SK-N-MC (cell line): Measurements from ENCODE around the gene SLC1A7.

Experiments
- DNase-seq: peaks from one replicate; pipeline ENCODE4 v3.0.0-alpha.2; 2011; ENCODE audit warnings: low read depth, low spot score
- H3K27ac ChIP-seq: fragments of 200-600 bp; sonication (generic); 2 replicates; pipeline ENCODE4 v1.5.1; 2016; ENCODE audit warnings: mixed run types
- H3K36me3 ChIP-seq: fragments of 200-600 bp; sonication (generic); 2 replicates; pipeline ENCODE4 v1.6.1; 2017; ENCODE audit warnings: antibody characterized with exemption, low read length, mixed read lengths; ENCODE audit not compliant: insufficient read depth
- H3K4me3 ChIP-seq: fragments of 200-600 bp; sonication (generic); 2 replicates; pipeline ENCODE4 v1.5.1; 2016
- H3K9ac ChIP-seq: fragments of 200-600 bp; sonication (generic); 2 replicates; pipeline ENCODE4 v1.8.0; 2017; ENCODE audit warnings: mixed run types, mixed read lengths; ENCODE audit not compliant: insufficient read length
- H3K9me3 ChIP-seq: fragments of 200-600 bp; sonication (generic); 2 replicates; pipeline ENCODE4 v1.6.1; 2017; ENCODE audit warnings: low read depth, mild to moderate bottlenecking, antibody characterized with exemption, low read length, moderate library complexity, mixed read lengths
- EZH2 ChIP-seq: fragments of 200-600 bp; sonication (generic); IDR thresholded peaks from one replicate; pipeline ENCODE4 v1.6.1; 2017; ENCODE audit warnings: antibody characterized with exemption
- FOXP2 ChIP-seq: optimal IDR thresholded peaks from 2 replicates; pipeline ENCODE3; 2011; ENCODE audit warnings: mild to moderate bottlenecking, moderate library complexity; ENCODE audit not compliant: insufficient read depth; ENCODE audit errors: extremely low read length, control extremely low read depth
- POLR2AphosphoS5 ChIP-seq: IDR thresholded peaks from 2 replicates; pipeline ENCODE4 v1.6.1; 2012; ENCODE audit warnings: mild to moderate bottlenecking, low read depth, low read length, borderline replicate concordance

SLC1A7 gene

GRCh38 chr1:53140451-53140850 is 2.0 kb downstream of the SLC1A7 start:
- DNase-seq: no peak
- Histone ChIP-seq H3K4me3 (no peak overlapping the region), H3K9me3 (no peaks in the 10 kb centered on the region; the same call in 1 of the 2 replicates), H3K36me3 (no peaks in the 10 kb centered on the region), H3K9ac (no peak overlapping the region), H3K27ac (no peak overlapping the region)
- TF ChIP-seq FOXP2: no peak
- TF ChIP-seq EZH2: no peak
- no peak for TF ChIP-seq POLR2AphosphoS5

GRCh38 chr1:53139951-53140361 is 2.5 kb downstream of the SLC1A7 start:
- TF ChIP-seq FOXP2 (no peak), POLR2AphosphoS5 (no peak), EZH2 (no peak)
- H3K36me3 ChIP-seq: no peaks in the 10 kb centered on the region
- no peak for DNase-seq
- H3K9ac ChIP-seq: no peak overlapping the region
- no peaks in the 10 kb centered on the region; the same call in 1 of the 2 replicates for H3K9me3 ChIP-seq
- no peak overlapping the region for H3K4me3 ChIP-seq
- no peak overlapping the region for H3K27ac ChIP-seq

GRCh38 chr1:53138991-53139884 is 3.2 kb downstream of the SLC1A7 start:
- no peak overlapping the region for H3K9ac ChIP-seq
- no peaks in the 10 kb centered on the region; the same call in 1 of the 2 replicates for H3K9me3 ChIP-seq
- no peaks in the 10 kb centered on the region for H3K36me3 ChIP-seq
- no peak overlapping the region for H3K4me3 ChIP-seq
- DNase-seq: no peak
- TF ChIP-seq POLR2AphosphoS5 (no peak), EZH2 (no peak), FOXP2 (no peak)
- H3K27ac ChIP-seq: no peak overlapping the region

DNA sequence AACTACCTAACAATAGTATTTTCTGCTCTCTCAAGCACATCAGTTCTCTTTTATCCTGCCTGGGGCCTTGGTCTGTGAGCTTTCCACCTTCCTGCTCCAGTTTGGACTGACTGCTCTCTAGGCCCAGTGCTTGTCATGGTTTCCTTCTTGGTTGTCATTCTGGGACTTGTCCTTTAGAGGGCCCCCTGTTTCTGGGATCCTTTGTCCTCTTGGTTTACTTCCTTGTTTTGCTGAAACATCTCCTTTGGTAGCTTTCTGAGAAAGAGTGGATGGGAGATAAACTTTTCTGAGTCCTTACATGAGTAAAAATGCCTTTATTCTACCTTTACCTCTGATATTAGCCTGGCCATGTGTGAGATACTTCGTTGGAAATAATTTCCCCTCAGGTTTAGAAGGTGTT is 4.7 kb downstream of the SLC1A7 start:
- Histone ChIP-seq H3K36me3 (no peaks in the 10 kb centered on the region), H3K4me3 (no peak overlapping the region), H3K27ac (no peak overlapping the region), H3K9me3 (no peaks in the 10 kb centered on the region; the same call in 1 of the 2 replicates), H3K9ac (no peak overlapping the region)
- no peak for DNase-seq
- no peak for TF ChIP-seq POLR2AphosphoS5
- TF ChIP-seq EZH2: no peak
- TF ChIP-seq FOXP2: no peak

DNA sequence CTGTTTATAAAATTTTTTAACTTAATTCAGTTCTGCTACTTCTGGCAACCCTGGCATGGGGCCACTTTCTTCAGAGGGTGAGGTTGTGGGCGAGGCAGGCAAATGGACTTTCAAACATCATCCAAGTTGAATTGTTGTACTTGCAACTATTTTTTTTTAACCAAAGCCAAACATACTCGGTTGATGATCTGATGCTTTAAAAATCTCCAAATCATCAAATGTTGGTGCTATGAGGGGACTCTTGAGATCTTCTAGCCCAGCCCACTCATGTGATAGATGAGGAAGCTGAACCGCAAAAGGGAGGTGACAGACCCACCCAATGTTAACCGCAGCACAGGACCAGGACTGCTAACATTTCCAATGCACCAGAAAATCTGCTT is 6.7 kb downstream of the SLC1A7 start:
- no peak for TF ChIP-seq POLR2AphosphoS5
- no peak for TF ChIP-seq EZH2
- TF ChIP-seq FOXP2: no peak
- Histone ChIP-seq H3K4me3 (no peak overlapping the region), H3K27ac (no peak overlapping the region), H3K9ac (no peak overlapping the region), H3K9me3 (no peaks in the 10 kb centered on the region; the same call in 1 of the 2 replicates), H3K36me3 (no peaks in the 10 kb centered on the region)
- DNase-seq: no peak

DNA sequence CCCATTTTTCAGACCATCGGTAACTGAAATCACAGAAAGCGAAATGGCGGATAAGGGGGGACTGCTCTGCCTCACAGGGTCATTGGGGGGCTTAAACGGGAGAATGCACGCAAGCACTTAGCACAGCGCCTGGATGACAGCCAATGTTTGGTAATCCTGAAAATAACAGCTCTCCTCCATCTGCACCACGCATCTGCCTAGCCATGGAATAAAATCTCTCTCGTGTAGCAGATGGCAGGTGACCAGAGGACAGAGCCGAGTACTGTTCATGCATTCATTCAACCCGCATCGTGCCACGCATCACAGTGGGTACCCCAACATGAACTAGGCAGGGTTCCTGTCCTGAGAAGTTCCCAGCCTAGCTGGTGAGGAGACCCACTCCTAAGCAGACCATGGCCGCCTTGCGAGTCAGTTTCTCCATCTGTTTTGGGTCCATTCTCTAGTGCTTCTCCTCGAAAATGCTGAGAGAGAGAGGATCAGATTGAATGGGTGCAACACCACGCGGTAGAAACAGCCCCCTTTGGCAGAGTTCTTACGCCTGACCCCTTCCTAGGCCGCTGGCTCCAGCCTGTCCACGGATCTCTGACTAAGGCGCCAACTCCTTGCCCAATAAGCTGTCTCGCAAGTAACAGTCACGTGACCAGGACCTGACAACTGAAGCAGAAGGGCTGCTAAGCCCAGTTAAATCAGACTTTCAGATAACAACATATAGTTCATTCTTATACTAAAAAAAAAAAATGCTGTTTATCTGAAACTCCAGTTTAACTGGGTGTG is 7.3 kb downstream of the SLC1A7 start:
- H3K9me3 ChIP-seq: no peaks in the 10 kb centered on the region; the same call in 1 of the 2 replicates
- no peak for DNase-seq
- H3K4me3 ChIP-seq: no peak overlapping the region
- TF ChIP-seq EZH2 (no peak), POLR2AphosphoS5 (no peak), FOXP2 (no peak)
- no peak overlapping the region for H3K27ac ChIP-seq
- no peak overlapping the region for H3K9ac ChIP-seq
- H3K36me3 ChIP-seq: no peaks in the 10 kb centered on the region

DNA sequence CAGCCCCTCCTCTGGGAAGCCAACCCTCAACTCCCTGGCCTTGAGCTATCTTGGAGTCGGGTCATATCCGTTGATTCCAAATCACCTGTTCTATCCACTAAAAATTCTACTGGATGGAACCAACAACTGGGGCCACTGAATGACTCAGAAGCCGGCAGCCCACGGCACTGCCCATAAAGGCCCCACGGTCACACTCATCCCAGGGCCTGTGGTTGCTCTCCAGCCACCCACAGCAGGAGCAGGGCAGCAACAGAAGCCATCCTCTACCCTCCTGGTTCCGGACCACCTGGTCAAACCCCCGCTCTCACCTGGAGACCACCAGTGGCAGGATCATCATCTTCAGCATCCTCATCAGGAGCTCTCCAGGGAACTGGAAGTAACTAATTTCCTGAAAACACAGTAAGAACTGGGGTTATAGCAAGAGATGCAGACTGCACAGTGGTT is 8.4 kb downstream of the SLC1A7 start:
- H3K36me3 ChIP-seq: no peaks in the 10 kb centered on the region
- H3K4me3 ChIP-seq: no peak overlapping the region
- no peak for DNase-seq
- no peak overlapping the region for H3K9ac ChIP-seq
- TF ChIP-seq FOXP2: no peak
- TF ChIP-seq POLR2AphosphoS5: no peak
- no peak for TF ChIP-seq EZH2
- no peaks in the 10 kb centered on the region; the same call in 1 of the 2 replicates for H3K9me3 ChIP-seq
- H3K27ac ChIP-seq: no peak overlapping the region
